ENCODE data around the gene RPA1. TPM values are rescaled to one million over a fixed set of nuclear protein-coding genes. Genes with fewer than 3 reads are reported as not detected.

RPA1 gene
- total RNA-seq, 2 experiments from 2014 or later: 314 to 325 TPM

GRCh38 chr17:1865252-1866037, 35.6 kb downstream of the RPA1 start:
- Mint-ChIP-seq H3K36me3 (ENCODE audit: low read depth) (peaks cover 38% of the 10 kb centered on the region), H3K4me3 (no peak overlapping the region), H3K27me3 (ENCODE audit: low read depth) (no peaks in the 10 kb centered on the region), H3K9me3 (ENCODE audit: insufficient read depth) (no peaks in the 10 kb centered on the region), H3K4me1 (ENCODE audit: low read depth) (peaks cover 20% of the 10 kb centered on the region), H3K27ac (no peak overlapping the region)
- ATAC-seq (peak; percentile 59), DNase-seq (peak; percentile 70)
- POLR2A ChIA-PET: interaction anchor here (0.7 kb wide), 1 partner anchor 166 kb away, joined by 3 read pairs; no protein-coding TSS in a partner anchor
- CTCF ChIA-PET: interaction anchor here (0.6 to 2.1 kb wide), 23 partner anchors 10 to 218 kb away, joined by 3 to 16 read pairs (median 4); no protein-coding TSS in a partner anchor

- Mint-ChIP-seq H3K4me1 (ENCODE audit: low read depth) (peaks cover 39% of the 10 kb centered on the region), H3K4me3 (no peak overlapping the region), H3K27ac (no peak overlapping the region), H3K36me3 (ENCODE audit: low read depth) (peaks cover 42% of the 10 kb centered on the region), H3K27me3 (ENCODE audit: low read depth) (no peaks in the 10 kb centered on the region), H3K9me3 (ENCODE audit: insufficient read depth) (no peaks in the 10 kb centered on the region)
- no peak for DNase-seq
- ATAC-seq: no peak
- POLR2A ChIA-PET: no interaction called here
- CTCF ChIA-PET: interaction anchor here (1.0 to 5.7 kb wide), 2 partner anchors 145 to 515 kb away, joined by 3 to 44 read pairs; partner anchors contain the start of gene WDR81
Observed at GRCh38 chr17:1867307-1867706, 37.5 kb downstream of the RPA1 start.

GRCh38 chr17:1868090-1868489, 38.3 kb downstream of the RPA1 start:
- ATAC-seq (no peak), DNase-seq (no peak)
- Mint-ChIP-seq H3K27ac (peak overlapping the region; percentile 15), H3K4me1 (ENCODE audit: low read depth) (peaks cover 45% of the 10 kb centered on the region), H3K9me3 (ENCODE audit: insufficient read depth) (no peaks in the 10 kb centered on the region), H3K36me3 (ENCODE audit: low read depth) (peaks cover 48% of the 10 kb centered on the region), H3K27me3 (ENCODE audit: low read depth) (no peaks in the 10 kb centered on the region), H3K4me3 (no peak overlapping the region)
- POLR2A ChIA-PET: interaction anchor here (0.6 kb wide), 1 partner anchor 9 kb away, joined by 3 read pairs; no protein-coding TSS in a partner anchor
- CTCF ChIA-PET: interaction anchor here (1.0 to 5.7 kb wide), 2 partner anchors 146 to 514 kb away, joined by 3 to 44 read pairs; partner anchors contain the start of gene WDR81

GRCh38 chr17:1870592-1870991, 40.8 kb downstream of the RPA1 start:
- DNase-seq (peak; percentile 39), ATAC-seq (peak; percentile 67)
- peaks cover 61% of the 10 kb centered on the region for H3K4me1 Mint-ChIP-seq (ENCODE audit: low read depth)
- peak overlapping the region; percentile 90 for H3K27ac Mint-ChIP-seq
- H3K4me3 Mint-ChIP-seq: peak overlapping the region; percentile 58
- ChIA-PET CTCF (interaction anchor here (0.9 to 5.7 kb wide), 9 partner anchors 11 to 225 kb away, joined by 3 to 44 read pairs (median 4); partner anchors contain the start of genes SCARF1 and WDR81), POLR2A (interaction anchor here (1.0 to 2.8 kb wide), 3 partner anchors 41 to 163 kb away, joined by 3 to 15 read pairs (median 9); partner anchors contain the start of genes RPA1 and SMYD4)
- peaks cover 65% of the 10 kb centered on the region for H3K36me3 Mint-ChIP-seq (ENCODE audit: low read depth)
- no peaks in the 10 kb centered on the region for H3K27me3 Mint-ChIP-seq (ENCODE audit: low read depth)
- H3K9me3 Mint-ChIP-seq (ENCODE audit: insufficient read depth): no peaks in the 10 kb centered on the region

GRCh38 chr17:1871756-1872155, 42.0 kb downstream of the RPA1 start:
- ChIA-PET POLR2A (interaction anchor here (0.6 to 2.8 kb wide), 6 partner anchors 42 to 527 kb away, joined by 3 to 15 read pairs (median 3); partner anchors contain the start of genes RPA1 and SMYD4), CTCF (interaction anchor here (0.9 to 5.7 kb wide), 5 partner anchors 9 to 155 kb away, joined by 3 to 44 read pairs (median 5); partner anchors contain the start of gene WDR81)
- Mint-ChIP-seq H3K36me3 (ENCODE audit: low read depth) (peaks cover 70% of the 10 kb centered on the region), H3K9me3 (ENCODE audit: insufficient read depth) (no peaks in the 10 kb centered on the region), H3K4me1 (ENCODE audit: low read depth) (peaks cover 60% of the 10 kb centered on the region), H3K27me3 (ENCODE audit: low read depth) (no peaks in the 10 kb centered on the region), H3K27ac (peak overlapping the region; percentile 90), H3K4me3 (peak overlapping the region; percentile 58)
- ATAC-seq: peak; percentile 68
- peak; percentile 39 for DNase-seq

- H3K9me3 Mint-ChIP-seq (ENCODE audit: insufficient read depth): no peaks in the 10 kb centered on the region
- DNase-seq (no peak), ATAC-seq (no peak)
- no peaks in the 10 kb centered on the region for H3K27me3 Mint-ChIP-seq (ENCODE audit: low read depth)
- H3K4me1 Mint-ChIP-seq (ENCODE audit: low read depth): peaks cover 63% of the 10 kb centered on the region
- H3K36me3 Mint-ChIP-seq (ENCODE audit: low read depth): peaks cover 72% of the 10 kb centered on the region
- CTCF ChIA-PET: interaction anchor here (0.7 to 5.7 kb wide), 5 partner anchors 9 to 155 kb away, joined by 3 to 44 read pairs (median 5); partner anchors contain the start of gene WDR81
- H3K27ac Mint-ChIP-seq: peak overlapping the region; percentile 90
- peak overlapping the region; percentile 58 for H3K4me3 Mint-ChIP-seq
- POLR2A ChIA-PET: interaction anchor here (0.6 to 2.8 kb wide), 4 partner anchors 43 to 301 kb away, joined by 3 to 15 read pairs (median 6); partner anchors contain the start of genes RPA1 and SMYD4
Observed at GRCh38 chr17:1872254-1872653, 42.4 kb downstream of the RPA1 start.

GRCh38 chr17:1872976-1873375, 43.2 kb downstream of the RPA1 start:
- ATAC-seq (no peak), DNase-seq (no peak)
- H3K4me3 Mint-ChIP-seq: peak overlapping the region; percentile 52
- ChIA-PET POLR2A (no interaction called here), CTCF (interaction anchor here (1.5 kb wide), 1 partner anchor 156 kb away, joined by 6 read pairs; no protein-coding TSS in a partner anchor)
- peaks cover 64% of the 10 kb centered on the region for H3K4me1 Mint-ChIP-seq (ENCODE audit: low read depth)
- no peaks in the 10 kb centered on the region for H3K27me3 Mint-ChIP-seq (ENCODE audit: low read depth)
- no peaks in the 10 kb centered on the region for H3K9me3 Mint-ChIP-seq (ENCODE audit: insufficient read depth)
- H3K36me3 Mint-ChIP-seq (ENCODE audit: low read depth): peaks cover 70% of the 10 kb centered on the region
- H3K27ac Mint-ChIP-seq: peak overlapping the region; percentile 82

- Mint-ChIP-seq H3K4me1 (ENCODE audit: low read depth) (peaks cover 64% of the 10 kb centered on the region), H3K9me3 (ENCODE audit: insufficient read depth) (no peaks in the 10 kb centered on the region), H3K36me3 (ENCODE audit: low read depth) (peaks cover 70% of the 10 kb centered on the region), H3K27me3 (ENCODE audit: low read depth) (no peaks in the 10 kb centered on the region), H3K27ac (peak overlapping the region; percentile 82), H3K4me3 (peak overlapping the region; percentile 52)
- ChIA-PET POLR2A (no interaction called here), CTCF (no interaction called here)
- DNase-seq: peak; percentile 33
- peak; percentile 14 for ATAC-seq
Observed at GRCh38 chr17:1873418-1873817, 43.6 kb downstream of the RPA1 start.

- H3K9me3 Mint-ChIP-seq (ENCODE audit: insufficient read depth): no peaks in the 10 kb centered on the region
- no peak overlapping the region for H3K27ac Mint-ChIP-seq
- ChIA-PET CTCF (interaction anchor here (1.0 to 1.2 kb wide), 2 partner anchors 10 to 155 kb away, joined by 3 to 5 read pairs; no protein-coding TSS in a partner anchor), POLR2A (no interaction called here)
- H3K4me3 Mint-ChIP-seq: no peak overlapping the region
- ATAC-seq (no peak), DNase-seq (no peak)
- peaks cover 48% of the 10 kb centered on the region for H3K4me1 Mint-ChIP-seq (ENCODE audit: low read depth)
- H3K36me3 Mint-ChIP-seq (ENCODE audit: low read depth): peaks cover 79% of the 10 kb centered on the region
- H3K27me3 Mint-ChIP-seq (ENCODE audit: low read depth): no peaks in the 10 kb centered on the region
Observed at GRCh38 chr17:1875597-1875996, 45.8 kb downstream of the RPA1 start.

- H3K27me3 Mint-ChIP-seq (ENCODE audit: low read depth): no peaks in the 10 kb centered on the region
- peaks cover 20% of the 10 kb centered on the region for H3K4me1 Mint-ChIP-seq (ENCODE audit: low read depth)
- POLR2A ChIA-PET: no interaction called here
- CTCF ChIA-PET: interaction anchor here (1.4 kb wide), 1 partner anchor 13 kb away, joined by 4 read pairs; no protein-coding TSS in a partner anchor
- no peak overlapping the region for H3K4me3 Mint-ChIP-seq
- H3K27ac Mint-ChIP-seq: no peak overlapping the region
- H3K9me3 Mint-ChIP-seq (ENCODE audit: insufficient read depth): no peaks in the 10 kb centered on the region
- no peak for ATAC-seq
- H3K36me3 Mint-ChIP-seq (ENCODE audit: low read depth): peaks cover 72% of the 10 kb centered on the region
- DNase-seq: no peak
Observed at GRCh38 chr17:1878419-1879121, 48.8 kb downstream of the RPA1 start.

Measured in activated CD8-positive, alpha-beta T cell treated with anti-CD3 and anti-CD28 coated beads, Interleukin-2, amount 10 ng/mL, durations not matched to agents 7 days and 5 days (primary cell).